ENCODE measurements around the gene INHA.
A peak's percentile ranks its signal among the peaks of the same experiment; 100 is the strongest.

The INHA gene, protein sequence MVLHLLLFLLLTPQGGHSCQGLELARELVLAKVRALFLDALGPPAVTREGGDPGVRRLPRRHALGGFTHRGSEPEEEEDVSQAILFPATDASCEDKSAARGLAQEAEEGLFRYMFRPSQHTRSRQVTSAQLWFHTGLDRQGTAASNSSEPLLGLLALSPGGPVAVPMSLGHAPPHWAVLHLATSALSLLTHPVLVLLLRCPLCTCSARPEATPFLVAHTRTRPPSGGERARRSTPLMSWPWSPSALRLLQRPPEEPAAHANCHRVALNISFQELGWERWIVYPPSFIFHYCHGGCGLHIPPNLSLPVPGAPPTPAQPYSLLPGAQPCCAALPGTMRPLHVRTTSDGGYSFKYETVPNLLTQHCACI

GRCh38 chr2:219572237-219573001, at the start of gene INHA:
Gene INHA, plus strand, starts transcription at chr2:219572310. Its CDS starts 65 bp downstream, at chr2:219572375.
- DNase-seq: no peak

DNA sequence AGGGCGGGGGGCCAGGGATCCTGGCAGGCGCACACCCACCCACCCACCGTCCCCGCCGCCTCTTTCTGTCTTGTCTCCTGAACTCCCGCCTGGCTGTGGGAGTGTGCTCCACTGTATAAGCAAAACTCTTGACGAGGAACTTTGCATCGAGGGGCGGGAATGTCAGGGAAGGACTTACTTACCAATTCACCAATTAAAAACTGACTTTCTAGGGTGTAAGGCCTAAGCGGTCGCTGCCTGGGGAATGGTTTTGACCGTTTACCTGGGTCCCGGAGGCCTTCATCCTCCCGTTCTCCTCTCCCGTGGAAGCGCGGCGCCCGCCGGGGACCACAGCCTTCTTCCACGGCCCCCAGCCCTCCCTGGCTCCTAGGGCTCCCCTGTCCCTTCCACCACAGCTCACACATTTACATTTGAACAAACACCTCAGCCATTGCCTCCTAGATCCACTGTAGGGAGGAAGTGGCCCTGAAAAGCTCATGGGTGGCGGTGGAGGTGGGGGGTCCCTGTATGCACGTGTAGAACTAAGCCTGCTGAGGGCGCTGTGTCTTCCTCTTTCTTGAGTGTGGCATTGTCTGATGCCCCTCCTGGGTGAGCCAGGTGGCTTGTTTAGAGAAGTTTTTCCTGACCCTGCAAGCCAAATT, 49.0 kb upstream of the INHA start:
- no peak for DNase-seq

DNA sequence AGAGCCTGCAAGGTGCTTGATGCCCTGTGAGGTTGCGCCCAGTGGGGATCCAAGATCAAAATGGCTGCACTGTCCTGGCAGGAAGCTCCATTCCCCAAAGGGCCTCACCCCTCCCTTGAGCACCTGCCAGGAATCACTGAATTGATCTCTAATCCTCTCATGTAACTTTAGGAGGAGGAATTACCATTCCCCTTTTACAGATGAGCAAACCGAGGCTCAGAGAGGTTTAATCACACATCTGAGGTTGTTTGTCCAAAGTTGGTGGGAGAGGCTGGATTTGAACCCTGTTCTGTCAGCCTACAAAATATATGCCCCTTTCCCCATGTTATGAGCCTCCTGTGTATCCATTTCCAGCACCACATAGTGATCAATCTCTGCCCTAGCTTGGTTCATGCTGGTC, 47.3 kb upstream of the INHA start:
- DNase-seq: no peak

DNA sequence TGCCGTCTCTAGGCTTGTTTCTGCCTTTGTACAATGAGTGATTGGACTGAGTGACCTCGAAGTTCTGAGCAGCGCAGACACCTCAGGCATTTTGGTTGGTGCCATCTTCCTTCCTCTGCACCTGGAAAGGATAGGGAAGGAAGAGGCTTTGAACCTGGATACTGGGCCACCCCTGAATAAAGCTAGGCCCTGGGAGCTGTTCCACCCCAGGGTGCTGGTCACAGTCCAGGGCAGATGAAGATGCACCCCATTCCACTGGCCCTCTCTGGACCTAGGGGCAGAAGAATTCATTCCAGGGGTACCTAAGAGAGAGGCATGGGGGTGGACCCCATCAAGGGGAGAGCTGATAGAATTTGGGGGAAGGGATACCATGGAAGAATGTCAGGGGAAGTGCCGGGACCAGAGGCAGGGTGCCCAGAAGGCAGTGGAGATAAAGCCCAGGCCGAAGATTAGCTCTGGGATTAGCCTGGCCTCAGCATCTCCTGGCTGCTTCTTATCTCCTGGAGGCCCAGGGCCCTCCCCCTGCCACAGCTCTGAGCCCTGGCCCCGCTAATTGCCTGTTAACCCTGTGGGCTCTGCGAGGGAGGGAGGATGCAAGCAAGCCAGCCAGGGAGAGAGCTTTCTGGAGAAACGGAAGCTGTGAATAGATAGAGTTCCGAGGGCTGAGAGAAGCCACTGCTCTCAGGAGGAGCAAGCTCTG, 46.4 kb upstream of the INHA start:
- no peak for DNase-seq

GRCh38 chr2:219526320-219527075, 45.6 kb upstream of the INHA start:
- DNase-seq: no peak

GRCh38 chr2:219527076-219527394, 45.1 kb upstream of the INHA start:
- no peak for DNase-seq

DNA sequence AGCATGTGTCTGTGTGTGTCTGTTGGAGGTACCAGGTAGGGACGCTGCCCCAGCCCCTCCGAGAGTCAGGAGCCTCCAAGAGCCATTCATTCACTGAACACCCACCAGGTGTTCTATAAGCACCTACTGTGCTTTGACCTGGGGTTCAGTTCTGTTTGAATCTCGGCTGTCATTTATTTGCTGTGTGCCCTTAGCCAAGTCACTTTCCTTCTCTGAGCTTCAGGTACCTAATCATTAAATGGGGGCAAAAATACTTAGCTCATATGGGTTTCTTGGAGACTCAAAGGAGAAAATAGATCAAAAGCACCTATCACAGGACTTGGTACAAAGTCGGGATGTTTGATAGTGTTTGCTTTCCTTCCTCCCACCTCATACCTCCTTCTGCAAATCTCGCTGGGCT, 44.6 kb upstream of the INHA start:
- no peak for DNase-seq

DNA sequence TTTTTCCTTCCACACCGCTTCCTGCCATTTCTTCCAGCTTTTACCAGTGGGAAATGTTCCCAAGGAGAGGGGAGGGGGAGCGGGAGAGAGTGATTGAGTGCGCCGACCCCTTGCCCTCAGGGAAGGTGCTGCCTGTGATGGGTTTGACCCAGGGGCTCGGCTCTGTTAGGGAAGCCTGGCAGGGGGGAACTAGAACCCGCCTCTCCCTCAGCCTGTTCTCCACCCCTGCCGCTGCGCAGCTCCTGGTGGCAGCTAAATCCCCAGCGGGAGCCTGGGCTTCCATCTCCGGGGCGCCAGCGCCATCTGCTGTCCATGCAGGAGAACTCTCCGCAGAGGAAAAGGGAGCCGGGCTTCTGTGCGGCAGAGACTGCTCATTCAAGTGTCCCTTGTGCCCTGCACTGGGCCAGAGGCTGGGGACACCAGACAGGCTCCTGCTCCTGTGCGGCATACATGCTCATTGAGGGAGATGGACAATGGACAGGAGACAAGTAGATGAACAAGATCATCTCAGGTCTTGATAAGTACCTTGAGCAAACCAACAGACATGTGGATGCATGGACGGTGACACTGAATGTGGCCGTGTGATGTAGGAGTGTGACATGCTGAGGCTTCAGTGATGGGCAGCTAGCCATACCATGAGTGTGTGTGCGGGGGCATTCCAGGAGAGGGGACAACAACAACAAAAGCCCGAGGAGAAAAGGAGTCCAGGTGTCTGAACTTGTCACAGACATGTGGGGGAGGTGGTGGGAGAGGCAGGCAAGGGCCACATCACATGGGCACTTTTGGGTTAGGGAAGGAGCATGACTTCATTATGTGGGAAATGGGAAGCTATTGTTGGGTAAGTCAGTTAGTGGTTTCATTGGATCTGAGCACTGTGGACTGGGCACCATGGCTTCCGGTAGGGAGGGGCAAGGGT, 41.8 kb upstream of the INHA start:
- peak; percentile 18 to 76 for DNase-seq

DNA sequence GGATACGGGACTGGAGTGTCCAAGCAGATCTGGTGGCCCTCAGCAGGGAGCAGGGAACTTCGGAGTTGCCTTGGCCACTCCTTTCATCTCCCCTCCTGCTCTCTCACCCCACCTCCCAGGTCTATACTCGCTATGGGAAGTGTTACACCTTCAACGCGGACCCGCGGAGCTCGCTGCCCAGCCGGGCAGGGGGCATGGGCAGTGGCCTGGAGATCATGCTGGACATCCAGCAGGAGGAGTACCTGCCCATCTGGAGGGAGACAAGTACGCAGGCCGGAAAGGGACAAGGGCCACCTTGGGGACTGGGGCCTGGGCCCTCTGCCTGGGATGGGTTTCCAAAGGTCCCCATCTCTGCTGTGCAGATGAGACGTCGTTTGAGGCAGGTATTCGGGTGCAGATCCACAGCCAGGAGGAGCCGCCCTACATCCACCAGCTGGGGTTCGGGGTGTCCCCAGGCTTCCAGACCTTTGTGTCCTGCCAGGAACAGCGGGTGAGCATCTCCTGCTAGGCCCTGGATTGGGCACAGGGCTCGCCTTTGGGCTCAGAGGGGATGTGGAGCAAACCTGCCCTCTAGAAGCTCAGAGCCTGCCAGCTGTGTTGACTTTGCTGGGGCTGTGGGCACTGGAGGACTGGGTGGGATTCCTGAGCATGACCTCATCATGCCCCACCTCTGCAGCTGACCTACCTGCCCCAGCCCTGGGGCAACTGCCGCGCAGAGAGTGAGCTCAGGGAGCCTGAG, 40.3 kb upstream of the INHA start:
- DNase-seq: no peak

GRCh38 chr2:219532378-219532649, 39.8 kb upstream of the INHA start:
- no peak for DNase-seq

- DNase-seq: no peak
Measured at GRCh38 chr2:219533930-219534661, 38.0 kb upstream of the INHA start.

DNA sequence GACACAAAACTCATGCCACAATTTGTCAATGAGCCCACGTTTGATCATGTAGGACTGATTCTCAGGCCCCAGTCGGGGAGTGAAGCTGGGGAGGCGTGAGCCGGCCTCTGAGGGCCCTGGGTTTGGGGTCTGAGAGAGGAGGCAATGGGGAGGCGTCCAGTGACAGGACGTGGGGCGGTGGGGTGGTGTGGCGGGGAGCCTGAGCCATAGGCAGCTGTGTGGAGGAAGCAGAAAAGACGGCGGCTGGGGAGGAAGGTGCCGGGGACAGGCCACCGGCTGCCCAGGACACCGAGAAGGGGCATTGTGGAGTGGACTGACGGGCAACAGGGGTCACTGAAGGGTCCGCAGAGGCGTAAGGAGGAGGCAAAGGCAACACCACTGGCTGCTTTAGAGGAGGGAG, 35.7 kb upstream of the INHA start:
- no peak for DNase-seq

DNA sequence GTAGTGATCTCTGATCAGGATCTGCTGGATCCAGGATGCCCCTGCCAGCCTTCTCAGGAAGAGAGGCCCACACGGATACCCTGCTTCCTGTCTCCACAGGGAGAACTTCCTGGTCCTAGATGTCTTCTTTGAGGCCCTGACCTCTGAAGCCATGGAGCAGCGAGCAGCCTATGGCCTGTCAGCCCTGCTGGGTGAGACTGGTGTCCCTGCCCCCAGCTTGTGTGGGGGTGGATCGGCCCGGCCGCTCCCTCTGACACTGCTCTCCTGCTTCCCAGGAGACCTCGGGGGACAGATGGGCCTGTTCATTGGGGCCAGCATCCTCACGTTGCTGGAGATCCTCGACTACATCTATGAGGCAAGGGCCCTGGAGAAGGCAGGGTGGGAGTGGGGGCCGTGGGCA, 35.1 kb upstream of the INHA start:
- no peak for DNase-seq

DNA sequence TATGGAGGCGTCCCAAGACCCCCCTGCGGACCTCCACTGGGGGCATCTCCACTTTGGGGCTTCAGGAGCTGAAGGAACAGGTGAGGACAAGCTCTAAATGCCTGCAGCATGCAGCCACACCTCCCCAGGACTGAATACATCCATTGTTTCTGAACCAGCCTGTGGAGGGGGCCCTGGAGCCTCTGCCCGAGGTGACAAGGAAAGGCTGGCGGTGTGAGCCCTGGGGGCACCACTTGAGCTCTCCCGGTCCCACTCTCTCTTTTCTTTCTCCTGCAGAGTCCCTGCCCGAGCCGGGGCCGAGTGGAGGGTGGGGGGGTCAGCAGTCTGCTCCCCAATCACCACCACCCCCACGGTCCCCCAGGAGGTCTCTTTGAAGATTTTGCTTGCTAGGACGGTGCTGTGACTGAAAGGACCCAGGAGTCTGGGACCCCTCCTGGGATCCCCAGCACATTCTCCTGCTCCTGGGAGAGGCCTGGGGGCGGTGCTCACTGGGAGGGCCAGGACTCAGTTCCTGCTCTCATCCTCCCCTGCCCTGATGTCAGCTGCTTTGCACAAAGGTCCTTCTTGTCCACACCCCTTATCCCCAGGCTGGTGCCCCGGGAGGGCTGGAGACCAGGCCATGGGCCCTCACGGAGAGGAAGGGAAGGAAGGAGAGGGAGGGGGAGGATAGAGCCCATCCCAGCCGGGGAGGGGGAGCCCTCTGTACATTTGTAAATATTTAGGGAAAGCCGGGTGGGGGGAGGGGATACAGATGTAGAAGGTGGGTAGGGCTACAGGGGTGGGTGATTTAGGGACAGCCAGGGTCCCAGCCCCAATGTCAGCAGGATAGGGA, 34.2 kb upstream of the INHA start:
- DNase-seq: no peak

GRCh38 chr2:219538504-219538951, 33.6 kb upstream of the INHA start:
- no peak for DNase-seq

DNA sequence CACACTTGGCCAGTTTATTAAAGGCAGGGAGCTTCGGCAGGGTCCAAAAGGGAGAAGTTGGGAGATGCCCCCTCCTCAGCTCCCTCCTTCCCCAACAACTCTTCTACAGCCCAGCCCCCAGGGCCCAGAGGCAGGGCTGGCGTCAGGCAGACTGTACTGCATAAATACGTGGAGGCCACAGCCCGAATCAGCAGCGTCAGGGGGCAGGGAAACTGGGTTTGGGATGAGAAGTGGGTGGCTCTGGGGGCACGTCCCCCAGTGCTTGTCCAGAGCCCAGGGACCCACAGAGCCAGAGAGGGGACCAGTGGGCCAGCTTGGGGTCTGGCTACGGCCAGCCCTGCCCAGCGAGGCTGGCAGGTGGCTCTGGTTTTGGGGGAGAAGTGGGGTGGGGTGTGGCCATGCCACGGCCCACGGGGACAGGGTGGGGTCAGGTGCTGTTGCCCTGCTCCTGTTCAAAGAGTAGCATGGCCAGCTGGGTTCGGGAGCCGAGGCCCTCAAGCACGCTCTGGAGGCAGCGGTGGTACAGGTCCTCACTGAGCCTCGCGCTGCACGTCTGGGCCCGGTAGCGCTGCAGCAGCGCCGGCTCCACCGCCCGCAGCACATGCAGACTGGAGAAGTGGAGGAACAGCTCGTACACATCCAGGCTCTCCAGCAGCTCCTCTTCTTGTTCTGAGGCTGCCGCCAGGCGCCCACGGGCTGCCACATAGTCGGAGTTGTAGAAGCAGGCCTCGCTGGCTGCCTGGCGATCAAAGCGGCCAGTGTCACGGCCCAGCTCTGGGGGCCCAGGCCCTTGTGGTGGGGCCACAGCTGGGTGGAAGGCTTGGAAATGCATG, 32.9 kb upstream of the INHA start:
- DNase-seq: no peak

GRCh38 chr2:219539926-219540678, 32.0 kb upstream of the INHA start:
- DNase-seq: no peak

All from SW 1271 (cell line).